H7 (cell line): ENCODE results near the gene AMBRA1. TPM values are rescaled to one million over a fixed set of nuclear protein-coding genes. Genes with fewer than 3 reads are reported as not detected.
A peak's percentile ranks its signal among the peaks of the same experiment; 100 is the strongest.

Experiments
- DNase-seq: peaks from one replicate; pipeline ENCODE4 v3.0.0; 2012
- H3K27me3 ChIP-seq: 2 replicates; pipeline ENCODE4 v1.6.0; 2011; ENCODE audit warnings: mild to moderate bottlenecking, low read length; ENCODE audit not compliant: control insufficient read depth, insufficient read depth
- H3K36me3 ChIP-seq: replicated peaks from 2 replicates; pipeline ENCODE4 v1.5.1; 2011; ENCODE audit warnings: low read length; ENCODE audit not compliant: control insufficient read depth, insufficient read depth
- H3K4me3 ChIP-seq: 2 replicates; pipeline ENCODE4 v1.5.1; 2011; ENCODE audit warnings: low read depth, mild to moderate bottlenecking, control low read depth, low read length, moderate library complexity; ENCODE audit not compliant: insufficient read depth
- total RNA-seq: library from RNA; depleted of rRNA; stranded (reverse); fragments of >200 nt; shearing (Covaris generic); gene quantifications from 2 replicates; pipeline ENCODE4 v1.2.3, GENCODE V29; 2014

The AMBRA1 gene
- total RNA-seq, 1 experiment from 2014 or later = 42.5 TPM

- no peak overlapping the region for H3K4me3 ChIP-seq
- peaks cover 12% of the 10 kb centered on the region for H3K36me3 ChIP-seq
- no peak for DNase-seq
- no peaks in the 10 kb centered on the region for H3K27me3 ChIP-seq
Measured at GRCh38 chr11:46404476-46405017, 189.3 kb downstream of the AMBRA1 start.

- H3K36me3 ChIP-seq = peaks cover 6% of the 10 kb centered on the region
- no peak overlapping the region for H3K4me3 ChIP-seq
- no peaks in the 10 kb centered on the region for H3K27me3 ChIP-seq
- DNase-seq = no peak
Measured at GRCh38 chr11:46402957-46403902, 190.6 kb downstream of the AMBRA1 start.

- Histone ChIP-seq H3K27me3 (peaks cover 7% of the 10 kb centered on the region), H3K36me3 (peaks cover 6% of the 10 kb centered on the region), H3K4me3 (no peak overlapping the region)
- peak; percentile 38 for DNase-seq
Measured at GRCh38 chr11:46397526-46397925, 196.3 kb downstream of the AMBRA1 start.

- Histone ChIP-seq H3K4me3 (no peak overlapping the region), H3K36me3 (peaks cover 6% of the 10 kb centered on the region), H3K27me3 (peaks cover 37% of the 10 kb centered on the region)
- no peak for DNase-seq
Measured at GRCh38 chr11:46393759-46394158, 200.1 kb downstream of the AMBRA1 start.

- DNase-seq = peak; percentile 69
- H3K27me3 ChIP-seq = peaks cover 42% of the 10 kb centered on the region
- H3K36me3 ChIP-seq = peaks cover 6% of the 10 kb centered on the region
- peak overlapping the region; percentile 51 for H3K4me3 ChIP-seq
Measured at GRCh38 chr11:46393231-46393616, 200.6 kb downstream of the AMBRA1 start.

GRCh38 chr11:46392421-46393230 lies 201.2 kb downstream of the AMBRA1 start:
- peaks cover 48% of the 10 kb centered on the region for H3K27me3 ChIP-seq
- peaks cover 4% of the 10 kb centered on the region for H3K36me3 ChIP-seq
- peak; percentile 99 for DNase-seq
- peak overlapping the region; percentile 51 for H3K4me3 ChIP-seq

GRCh38 chr11:46391578-46392420 lies 202.0 kb downstream of the AMBRA1 start, which contains the start of gene CHRM4:
CHRM4 (minus strand) TSS chr11:46391776; CDS start chr11:46386557, 5,219 bp downstream.
- peak within 1 kb of the TSS; percentile 51 for H3K4me3 ChIP-seq
- DNase-seq = peak; percentile 96
- peaks cover 49% of the 10 kb centered on the region for H3K27me3 ChIP-seq
- peaks cover 2% of the 10 kb centered on the region; the same call in 1 of the 2 replicates for H3K36me3 ChIP-seq

GRCh38 chr11:46391186-46391577 lies 202.6 kb downstream of the AMBRA1 start:
- Histone ChIP-seq H3K4me3 (peak overlapping the region; percentile 51), H3K36me3 (peaks cover 2% of the 10 kb centered on the region; the same call in 1 of the 2 replicates), H3K27me3 (peaks cover 49% of the 10 kb centered on the region)
- DNase-seq = no peak

- Histone ChIP-seq H3K4me3 (peak overlapping the region; percentile 51; the same call in 1 of the 2 replicates), H3K36me3 (no peaks in the 10 kb centered on the region), H3K27me3 (peaks cover 49% of the 10 kb centered on the region)
- peak; percentile 86 for DNase-seq
Measured at GRCh38 chr11:46390331-46391171, 203.3 kb downstream of the AMBRA1 start.

- peaks cover 49% of the 10 kb centered on the region for H3K27me3 ChIP-seq
- no peaks in the 10 kb centered on the region for H3K36me3 ChIP-seq
Measured at GRCh38 chr11:46389450-46390330, 204.1 kb downstream of the AMBRA1 start.

GRCh38 chr11:46388619-46389449 lies 205.0 kb downstream of the AMBRA1 start:
- H3K36me3 ChIP-seq = no peaks in the 10 kb centered on the region
- H3K4me3 ChIP-seq = peak overlapping the region; percentile 2; the same call in 1 of the 2 replicates
- peak; percentile 77 for DNase-seq
- H3K27me3 ChIP-seq = peaks cover 49% of the 10 kb centered on the region

More at GRCh38 chr11:46389450-46390330, 204.1 kb downstream of the AMBRA1 start:
- H3K4me3 ChIP-seq = peak overlapping the region; percentile 46
- peak; percentile 97 for DNase-seq
